22Rv1 (cell line): Measurements from ENCODE around the gene TP53TG5.

Experiments used
- H3K27ac ChIP-seq: fragments of 450-650 bp; 2 replicates; pipeline ENCODE4 v1.5.1; 2017
- CTCF ChIP-seq: fragments of 450-650 bp; IDR thresholded peaks from 2 replicates; pipeline ENCODE4 v1.5.1; 2017; ENCODE audit warnings: mild to moderate bottlenecking
- ZFX ChIP-seq: fragments of 450-650 bp; IDR thresholded peaks from 2 replicates; pipeline ENCODE4 v1.6.1; 2017; ENCODE audit warnings: antibody characterized with exemption, borderline replicate concordance

The TP53TG5 gene

GRCh38 chr20:45372646-45373352, 5.3 kb downstream of the TP53TG5 start:
- peak overlapping the region; percentile 53 for H3K27ac ChIP-seq
- TF ChIP-seq ZFX (no peak), CTCF (no peak)

- no peak overlapping the region for H3K27ac ChIP-seq
- TF ChIP-seq CTCF (no peak), ZFX (no peak)
These were observed 5.9 kb downstream of the TP53TG5 start for GRCh38 chr20:45372241-45372640.

- TF ChIP-seq ZFX (no peak), CTCF (no peak)
- H3K27ac ChIP-seq = no peak overlapping the region
These were observed 7.5 kb downstream of the TP53TG5 start for GRCh38 chr20:45370571-45371160.

GRCh38 chr20:45368221-45368980, 9.7 kb downstream of the TP53TG5 start:
- no peak overlapping the region for H3K27ac ChIP-seq
- TF ChIP-seq ZFX (no peak), CTCF (no peak)

GRCh38 chr20:45367126-45367525, 11.0 kb downstream of the TP53TG5 start:
- no peak overlapping the region for H3K27ac ChIP-seq
- TF ChIP-seq CTCF (no peak), ZFX (no peak)

GRCh38 chr20:45366631-45367030, 11.5 kb downstream of the TP53TG5 start:
- no peak overlapping the region for H3K27ac ChIP-seq
- TF ChIP-seq ZFX = no peak
- TF ChIP-seq CTCF = no peak

GRCh38 chr20:45366192-45366591, 11.9 kb downstream of the TP53TG5 start:
- H3K27ac ChIP-seq = no peak overlapping the region
- TF ChIP-seq CTCF (no peak), ZFX (no peak)
